HG03025 (cell line): ENCODE results near the gene WNT7A.
"Not testable (repeated sequence)": the region's sequence is repeated elsewhere in the genome, so short reads cannot be mapped to it uniquely, and the experiment has no call there.

Experiments used
- ATAC-seq: cut with Tn5 transposase; IDR thresholded peaks from one replicate; pipeline ENCODE4 v1.9.1; 2021; ENCODE audit warnings: mild to moderate bottlenecking, moderate library complexity; ENCODE audit not compliant: unreplicated experiment, low FRiP score

The WNT7A gene

DNA sequence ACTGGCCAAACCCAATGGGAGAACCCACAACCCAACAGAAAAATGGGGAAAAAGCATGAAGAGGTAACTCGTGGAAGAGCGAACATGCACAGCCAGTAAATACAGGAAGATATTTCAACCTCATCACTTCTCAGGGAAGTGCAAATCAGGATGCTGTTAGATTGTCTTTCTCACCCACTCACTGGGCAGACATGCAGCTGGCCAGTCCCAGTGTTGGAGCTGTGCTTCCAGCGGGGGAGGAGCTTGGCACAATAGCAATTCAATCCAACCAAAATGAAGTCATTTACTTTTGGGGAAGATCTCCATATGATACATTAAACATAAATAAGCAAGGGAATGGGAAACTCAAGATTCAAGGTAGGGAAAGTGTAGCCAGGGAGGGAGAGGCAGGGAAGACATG, 12.1 kb downstream of the WNT7A start:
- no peak for ATAC-seq

DNA sequence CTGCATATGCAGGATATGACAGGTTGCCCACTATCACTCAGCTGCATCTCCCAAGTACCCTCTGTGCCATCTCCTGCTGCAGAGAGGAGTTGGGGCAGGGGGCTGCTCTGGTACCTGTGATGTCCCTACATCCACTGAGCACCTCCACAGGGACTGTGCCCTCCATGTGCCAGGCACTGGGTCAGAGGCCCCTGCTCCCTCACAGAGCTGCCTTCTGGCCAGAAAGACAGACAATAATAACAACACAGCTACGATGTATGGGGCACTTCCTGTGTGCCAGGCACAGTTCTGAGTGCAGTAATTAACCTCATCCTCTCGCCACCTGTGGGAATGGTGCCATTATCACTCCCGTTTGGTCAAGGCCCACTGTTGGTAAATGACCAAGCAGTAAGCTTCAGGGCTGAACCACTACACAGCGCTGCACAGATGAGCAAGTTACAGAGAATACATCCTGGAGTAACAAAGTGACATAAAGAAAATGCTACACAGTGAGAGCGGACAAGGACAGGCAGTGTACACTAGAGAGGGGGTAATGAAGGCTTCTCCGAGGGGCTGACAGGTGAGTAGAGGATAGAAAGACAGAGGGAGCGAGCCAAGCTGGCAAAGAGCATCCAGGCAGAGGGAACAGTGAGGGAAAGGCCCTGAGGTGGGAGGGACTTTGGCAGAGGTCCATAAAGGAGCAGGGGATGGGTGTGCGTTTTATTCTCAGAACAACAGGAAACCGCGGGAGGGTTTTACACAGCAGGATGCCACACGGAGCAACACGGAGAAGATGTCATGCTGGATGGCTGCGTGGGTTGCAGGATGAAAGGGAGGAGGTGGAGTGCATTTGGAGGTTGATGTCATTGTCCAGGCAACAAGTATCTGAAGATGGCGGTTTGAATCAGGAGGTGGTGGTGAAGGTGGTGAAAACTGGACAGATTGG, 13.6 kb downstream of the WNT7A start:
- no peak for ATAC-seq

DNA sequence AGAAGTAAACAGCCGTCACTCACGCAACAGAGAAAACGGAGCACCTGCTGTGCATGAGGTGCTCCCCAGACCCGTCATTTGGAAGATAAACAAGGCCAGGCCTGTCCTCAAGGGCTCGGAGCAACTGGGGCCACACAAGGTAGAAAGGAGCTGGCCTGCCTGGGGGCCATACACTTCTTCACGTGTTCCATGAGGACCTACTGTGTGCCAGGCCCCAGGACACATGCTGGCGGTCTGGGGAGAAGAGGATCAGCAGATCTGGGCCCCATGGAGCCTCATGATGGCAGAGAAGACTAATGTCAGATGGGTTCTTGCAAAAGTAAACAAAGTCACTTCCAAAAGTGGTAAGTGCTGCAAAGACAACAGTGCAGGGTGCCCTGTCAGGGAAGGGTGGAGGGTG, 14.3 kb downstream of the WNT7A start:
- no peak for ATAC-seq

DNA sequence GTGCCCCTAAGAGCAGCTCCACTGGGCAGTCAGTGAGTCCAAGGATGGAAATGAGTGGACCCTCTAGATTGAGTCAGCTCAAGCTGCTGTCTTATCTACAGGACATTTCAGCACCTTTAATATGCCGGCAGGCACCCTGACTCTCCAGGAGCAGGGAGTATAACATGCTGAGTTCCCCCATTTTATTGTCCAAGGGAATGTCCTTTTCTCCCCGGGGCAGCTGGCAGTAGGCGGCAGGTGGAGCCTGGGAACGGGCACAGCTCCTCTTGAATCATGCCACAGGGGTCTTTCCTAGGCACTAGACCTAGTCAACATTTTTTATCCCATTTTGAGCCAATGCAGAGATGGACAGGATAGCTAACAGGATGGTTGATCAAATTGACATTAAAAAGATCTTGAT, 14.8 kb downstream of the WNT7A start:
- no peak for ATAC-seq

DNA sequence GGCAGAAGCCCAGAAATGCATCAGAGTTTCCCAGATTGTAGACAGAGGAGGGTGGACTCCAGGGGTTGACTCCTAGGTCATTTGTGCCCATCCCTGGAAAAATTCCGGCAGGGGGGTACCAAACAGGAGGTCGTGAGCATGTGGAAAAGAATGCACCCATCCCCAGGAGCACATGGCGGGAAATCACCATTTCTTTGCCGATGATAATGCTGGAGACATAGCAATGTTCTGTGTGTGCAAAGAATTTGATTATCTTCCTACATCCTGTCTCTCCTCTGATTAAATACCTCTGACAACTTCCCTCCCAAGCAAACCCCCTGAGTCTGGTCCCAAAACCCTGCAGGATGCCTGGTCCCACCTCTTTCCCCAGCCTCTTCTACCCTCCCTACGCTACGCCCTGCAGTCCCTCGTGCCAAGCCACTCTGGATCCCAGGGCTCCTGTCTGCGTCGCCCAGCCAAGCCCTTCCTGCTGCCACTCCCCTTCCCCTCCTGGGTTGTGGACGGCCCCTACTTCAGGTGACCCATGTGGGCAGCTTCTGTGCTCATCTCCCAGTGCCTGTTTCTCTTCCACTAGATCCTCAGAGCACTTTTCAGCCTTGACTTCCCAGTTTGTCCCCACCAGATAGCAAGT, 15.8 kb downstream of the WNT7A start:
- ATAC-seq = no peak

DNA sequence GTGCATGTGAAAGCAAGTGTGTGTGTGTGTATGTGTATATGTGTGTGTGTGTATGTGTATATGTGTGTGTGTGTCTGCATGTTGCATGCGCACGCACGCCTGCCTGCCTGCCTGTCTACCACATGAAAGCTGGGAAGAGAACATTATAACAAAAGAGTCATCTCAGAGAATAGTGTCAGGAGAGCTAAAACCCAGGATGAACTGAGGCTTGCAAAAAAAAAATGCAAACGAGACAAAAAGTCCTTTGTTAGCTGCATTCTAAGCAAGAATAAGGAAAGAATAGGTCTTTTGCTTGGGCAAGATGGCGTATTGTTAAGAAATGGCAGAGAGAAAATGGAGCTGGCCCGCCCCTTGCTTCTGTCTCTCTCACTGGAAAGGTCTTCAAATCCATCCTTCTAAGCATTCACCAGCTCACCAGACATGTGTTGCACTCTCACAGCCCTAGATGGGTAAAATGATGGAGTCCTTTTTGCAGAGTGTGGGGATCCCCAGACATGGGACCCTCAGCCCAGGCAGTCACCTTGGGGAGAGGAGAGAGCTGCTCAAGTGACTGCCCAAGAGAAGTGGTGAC, 16.4 kb downstream of the WNT7A start:
- ATAC-seq = no peak

DNA sequence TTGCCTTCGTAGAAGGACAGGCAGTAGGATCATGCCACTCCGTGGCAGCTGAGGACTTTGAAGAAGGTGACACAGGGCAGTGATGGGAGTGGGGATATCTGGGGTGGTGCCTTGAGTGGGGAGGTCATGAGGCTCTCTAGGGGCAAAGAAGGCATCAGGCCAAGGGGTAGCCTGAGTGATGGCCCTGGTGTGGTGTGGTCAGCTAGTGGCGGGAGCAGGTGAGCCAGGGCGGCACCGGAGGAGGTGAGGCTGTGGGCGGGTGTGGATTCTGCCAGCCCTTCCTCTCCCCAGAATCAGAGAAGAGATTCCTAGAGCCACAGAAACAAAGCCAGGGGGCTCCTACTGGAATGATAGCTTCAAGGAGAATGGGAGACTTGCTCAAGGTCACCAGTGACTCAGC, 18.4 kb downstream of the WNT7A start:
- no peak for ATAC-seq

DNA sequence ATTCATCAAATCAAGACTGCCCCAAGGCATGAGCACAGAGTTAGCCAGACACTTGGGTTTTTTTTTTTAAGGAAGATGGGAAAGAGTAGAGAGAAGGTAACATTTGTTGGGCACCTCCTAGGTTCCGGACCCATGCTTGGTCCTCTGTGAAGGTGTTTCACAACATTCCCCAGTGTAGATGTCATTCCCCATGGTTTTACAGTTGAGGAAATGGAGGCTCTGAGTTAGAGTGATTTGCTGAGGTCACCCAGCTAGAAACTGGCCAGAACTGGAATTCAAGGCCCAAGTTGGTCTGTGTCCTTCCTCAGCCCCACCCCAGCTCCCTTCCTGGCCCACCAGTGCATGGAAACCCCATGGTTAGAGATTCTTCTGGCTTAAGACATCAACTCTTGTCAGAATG, 19.9 kb downstream of the WNT7A start:
- no peak for ATAC-seq

DNA sequence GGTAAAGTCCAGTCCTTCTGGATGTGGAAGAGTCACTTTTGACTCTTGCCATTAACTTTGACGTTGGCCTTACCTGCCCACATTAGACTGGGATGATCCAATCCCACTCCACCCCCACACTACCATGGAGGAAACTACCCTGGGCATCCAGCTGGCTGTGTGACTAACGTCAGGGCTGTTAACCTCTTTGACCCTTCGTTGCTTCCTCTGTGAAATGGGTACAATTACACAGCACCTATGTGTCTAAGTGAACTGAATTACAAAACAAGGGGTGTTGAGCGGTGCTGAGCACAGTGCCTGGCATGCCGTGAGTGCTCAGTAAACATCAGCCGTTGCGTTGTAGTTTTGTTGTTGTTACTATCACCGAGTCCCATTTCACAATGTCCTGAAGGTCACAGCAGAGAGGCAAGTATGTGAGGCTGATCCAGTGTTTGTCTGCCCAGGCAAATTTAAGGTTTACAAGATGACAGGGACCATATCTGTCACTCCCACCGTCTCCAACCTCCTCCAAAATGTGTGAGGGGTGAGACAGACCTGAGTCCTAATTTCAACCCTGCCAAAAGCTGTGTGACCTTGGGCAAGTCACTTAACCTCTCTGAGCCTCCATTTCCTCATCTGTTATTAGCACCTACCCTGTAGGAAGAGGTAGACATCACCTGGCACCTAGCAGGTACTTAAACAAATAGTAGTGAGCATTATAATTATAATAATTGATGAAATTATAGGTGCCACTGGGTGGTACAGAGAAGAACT, 20.9 kb downstream of the WNT7A start:
- ATAC-seq = no peak

DNA sequence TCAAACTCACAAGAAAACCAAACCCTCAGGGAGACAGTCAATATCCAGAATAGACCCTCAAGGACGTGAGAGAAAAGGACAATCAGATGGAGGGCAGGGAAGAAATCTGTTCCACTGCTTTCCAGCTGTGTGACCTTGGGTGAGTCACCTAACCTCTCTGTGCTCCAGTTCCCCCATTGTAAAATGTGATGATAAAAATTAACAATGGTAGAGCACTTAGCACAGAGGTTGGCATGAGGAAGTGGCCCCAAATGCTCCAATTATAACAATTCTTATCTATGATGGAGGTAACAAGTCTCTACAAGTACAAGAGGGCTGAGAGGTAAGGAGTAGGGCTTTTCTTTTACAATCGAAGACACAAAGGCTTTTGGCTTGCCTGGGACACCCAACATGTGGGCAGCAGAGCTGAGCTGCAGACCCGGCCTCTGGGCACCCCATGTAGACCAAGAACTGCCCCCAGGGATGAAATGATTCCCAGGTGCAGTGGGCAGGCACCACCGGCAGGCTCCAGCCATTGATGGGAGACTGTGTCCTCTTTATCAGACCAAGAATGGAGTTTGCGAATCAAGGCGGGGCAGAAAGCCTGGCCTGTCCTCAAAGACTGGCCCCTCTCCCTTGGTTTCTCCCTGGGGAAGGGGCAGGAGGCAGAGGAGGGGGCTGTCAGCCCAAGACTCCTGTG, 22.0 kb downstream of the WNT7A start:
- no peak for ATAC-seq

DNA sequence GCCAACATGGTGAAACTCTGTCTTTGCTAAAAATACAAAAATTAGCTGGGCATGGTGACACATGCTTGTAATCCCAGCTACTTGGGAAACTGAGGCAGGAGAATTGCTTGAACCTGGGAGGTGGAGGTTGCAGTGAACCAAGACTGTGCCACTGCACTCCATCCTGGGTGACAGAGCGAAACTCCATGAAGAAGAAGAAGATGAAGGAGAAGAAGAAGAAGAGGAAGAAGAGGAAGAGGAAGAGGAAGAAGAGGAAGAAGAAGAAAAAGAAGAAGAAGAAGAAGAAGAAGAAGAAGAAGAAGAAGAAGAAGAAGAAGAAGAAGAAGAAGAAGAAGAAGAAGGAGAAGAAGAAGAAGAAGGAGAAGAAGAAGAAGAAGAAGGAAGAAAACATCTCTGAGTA, 23.2 kb downstream of the WNT7A start:
- not testable (repeated sequence) for ATAC-seq

DNA sequence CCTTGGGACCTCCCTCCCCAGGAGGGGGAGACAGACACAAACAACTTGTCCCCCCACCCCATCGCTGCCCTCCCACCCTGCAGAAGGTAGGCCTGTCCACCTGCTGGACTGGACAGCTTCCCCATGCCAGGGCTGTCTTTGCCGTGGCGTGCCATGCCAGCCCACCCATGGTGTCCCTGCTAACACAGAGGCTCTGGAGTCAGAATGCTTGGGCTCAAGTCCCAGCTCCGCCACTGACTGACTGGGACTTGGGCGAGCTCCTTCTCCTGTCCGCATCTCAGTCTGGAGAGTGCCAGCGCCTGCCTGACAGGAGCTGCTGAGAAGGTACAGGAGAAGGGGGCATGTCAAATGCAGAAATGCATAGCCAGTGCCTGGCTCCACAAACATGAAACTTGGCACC, 23.9 kb downstream of the WNT7A start:
- no peak for ATAC-seq

DNA sequence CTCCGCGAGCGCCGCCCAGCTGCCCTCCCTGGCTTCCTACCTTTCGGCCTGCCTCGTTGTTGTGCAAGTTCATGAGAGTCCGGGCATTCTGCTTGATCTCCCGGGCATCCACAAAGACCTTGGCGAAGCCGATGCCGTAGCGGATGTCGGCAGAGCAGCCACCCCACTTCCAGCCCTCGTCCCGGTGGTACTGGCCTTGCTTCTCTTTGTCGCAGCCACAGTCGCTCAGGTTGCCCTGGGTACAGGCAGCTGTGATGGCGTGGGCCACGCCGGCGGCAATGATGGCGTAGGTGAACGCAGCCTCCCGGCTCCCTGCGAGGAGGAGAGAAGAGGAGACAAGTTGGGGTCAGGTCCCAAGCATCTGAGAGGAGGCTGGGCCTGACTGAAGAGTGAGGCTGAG, 25.4 kb downstream of the WNT7A start:
- no peak for ATAC-seq

DNA sequence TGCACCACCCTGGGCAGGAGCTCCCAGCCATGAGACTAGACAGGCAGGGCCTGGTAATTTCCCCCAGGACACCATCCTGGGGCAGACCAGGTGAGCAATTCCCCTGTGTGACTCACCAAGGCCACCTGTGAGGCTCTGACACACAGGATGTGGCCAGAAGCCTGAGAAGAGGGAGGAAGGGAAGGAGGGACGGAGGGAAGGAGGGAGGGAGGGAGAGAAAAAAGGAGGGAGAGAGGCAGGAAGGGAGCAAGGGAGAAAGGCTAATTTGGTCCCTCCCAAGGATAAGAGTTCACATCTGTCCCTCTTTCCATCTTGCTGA, 25.9 kb downstream of the WNT7A start:
- no peak for ATAC-seq

DNA sequence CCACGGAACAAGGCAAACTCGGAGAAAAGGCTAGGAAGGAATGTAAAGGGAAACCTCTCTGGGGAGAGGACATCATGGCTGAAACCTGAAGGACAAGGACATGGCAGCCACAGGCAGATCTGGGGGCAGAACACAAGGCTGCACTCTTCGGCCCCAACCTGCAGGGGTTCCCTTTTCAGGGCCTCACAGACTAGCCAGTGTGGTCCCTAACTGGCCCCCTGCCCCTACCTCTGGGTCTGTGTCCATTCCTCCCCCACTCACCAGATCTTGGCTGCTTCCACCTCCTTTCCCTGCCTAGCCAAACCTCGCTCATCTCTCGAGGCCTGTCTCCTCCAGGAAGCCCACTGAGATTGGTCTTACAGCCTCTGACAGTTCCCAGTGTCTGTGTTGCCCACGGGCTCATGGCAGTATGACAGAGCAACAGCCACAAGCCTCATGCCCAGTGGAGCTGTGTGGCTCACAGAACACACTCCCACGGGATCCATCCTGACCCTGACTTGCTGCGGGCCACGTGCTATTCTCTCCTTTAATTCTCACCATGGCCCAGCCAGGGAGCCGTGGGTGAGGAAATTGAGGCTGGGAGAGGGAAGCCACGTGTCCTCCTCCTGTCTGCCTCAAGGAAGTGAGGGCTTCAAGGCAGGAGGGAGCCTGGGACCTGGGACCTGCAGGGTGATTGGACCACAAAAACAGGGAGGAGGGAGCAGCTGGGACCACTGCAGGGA, 26.5 kb downstream of the WNT7A start:
- ATAC-seq = no peak

DNA sequence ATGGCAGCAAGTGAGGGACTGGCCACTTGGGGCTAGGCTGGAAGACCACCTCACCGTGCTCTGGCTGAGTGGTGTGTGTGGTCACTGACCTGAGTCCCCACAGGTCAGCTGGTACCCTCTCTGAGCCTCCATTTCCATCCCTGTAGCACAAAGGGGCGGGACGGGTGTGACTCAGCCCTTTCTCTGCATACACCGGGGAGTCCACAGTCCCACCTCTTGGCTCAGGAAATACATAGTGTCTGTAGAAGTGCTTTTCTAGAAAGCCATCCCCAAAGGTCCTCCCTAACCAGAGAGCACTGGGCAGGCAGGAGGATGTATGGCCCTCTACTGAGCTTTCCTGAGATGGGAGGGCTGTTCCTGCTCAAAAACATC, 27.2 kb downstream of the WNT7A start:
- no peak for ATAC-seq

DNA sequence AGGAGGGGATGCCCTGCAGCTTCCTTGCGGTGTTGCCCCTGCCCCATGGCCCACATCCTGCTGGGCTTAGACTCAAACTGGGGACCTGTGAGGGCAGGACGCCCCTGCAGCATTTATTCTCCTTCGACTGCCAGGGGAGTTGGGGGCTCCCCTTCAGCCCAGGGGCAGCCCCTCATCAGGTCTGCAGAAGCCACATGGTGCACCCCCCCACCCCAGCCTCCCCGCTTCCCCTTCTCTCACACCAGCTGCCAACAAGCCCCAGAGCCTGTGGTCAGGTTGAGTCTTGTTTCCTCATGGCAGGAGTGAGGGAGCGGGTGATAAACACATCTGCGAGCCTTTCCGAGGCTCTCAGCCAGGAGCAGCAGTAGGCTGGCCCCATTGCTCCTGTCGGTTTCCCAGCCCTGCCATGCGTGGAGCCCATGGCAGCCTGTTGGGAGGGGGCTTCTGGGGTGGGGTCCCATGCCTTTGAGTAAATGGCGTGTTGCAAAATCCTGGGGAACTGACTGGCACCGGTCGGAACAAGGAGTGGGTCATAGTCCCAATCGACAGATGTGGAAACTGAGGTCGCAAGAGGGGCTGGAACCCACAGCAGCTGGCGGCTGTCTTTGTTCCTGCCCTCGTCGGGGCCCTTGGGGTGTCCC, 27.8 kb downstream of the WNT7A start:
- ATAC-seq = no peak

DNA sequence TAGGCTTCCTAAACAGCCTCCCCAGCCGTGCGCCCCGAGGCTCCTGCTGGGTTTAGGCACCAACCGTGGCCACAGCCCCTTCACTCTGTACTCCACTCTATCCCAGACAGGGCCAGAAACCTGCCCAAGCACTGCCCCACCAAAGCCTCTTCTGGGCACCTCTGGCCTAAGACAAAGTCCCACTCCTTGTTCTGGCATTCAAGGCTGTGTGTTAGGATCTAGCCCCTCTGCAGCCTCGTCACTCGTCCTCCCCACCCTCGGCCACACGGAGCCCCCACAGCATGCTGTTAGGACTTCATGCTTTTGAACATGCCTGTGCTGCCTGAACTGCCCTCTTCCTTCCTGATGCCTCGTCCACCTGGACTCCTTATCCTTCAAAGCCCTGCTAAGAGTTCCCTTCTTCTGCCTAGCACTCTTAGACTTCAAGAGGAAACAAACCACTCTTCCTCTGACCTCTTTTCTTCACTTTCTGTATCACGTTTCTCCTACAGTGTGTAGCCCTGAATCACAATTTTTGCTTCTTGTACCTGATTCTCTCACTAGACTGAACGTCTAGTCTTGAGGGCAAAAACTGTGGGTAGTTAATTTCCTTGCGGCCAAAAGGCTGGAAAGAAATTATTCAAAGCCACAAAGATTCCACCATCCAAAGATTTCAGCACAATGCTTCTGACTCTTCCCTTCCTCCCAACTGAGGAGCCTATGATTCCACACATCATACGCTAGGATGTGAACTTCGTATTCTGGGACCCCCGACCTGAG, 28.6 kb downstream of the WNT7A start:
- no peak for ATAC-seq
